Measurements from ENCODE around the gene MTHFSD.

GRCh38 chr16:86533076-86533475 is 22.0 kb downstream of the MTHFSD start:
- TF ChIP-seq POLR2AphosphoS5 (IDR thresholded peaks at IDR 0.05) (no peak), CTCF (IDR thresholded peaks at IDR 0.05) (no peak), POLR2A (IDR thresholded peaks at IDR 0.05) (no peak)
